KMS-11 (cell line): Measurements from ENCODE around the gene RPTOR.

ENCODE experiments used
- H2AFZ ChIP-seq: fragments of 200-600 bp; sonication (generic); 2 replicates; pipeline ENCODE4 v1.6.1; 2016; ENCODE audit warnings: antibody characterized with exemption, mixed run types, low read depth
- H3K27ac ChIP-seq: fragments of 200-600 bp; sonication (generic); 2 replicates; pipeline ENCODE4 v1.6.1; 2016; ENCODE audit warnings: mild to moderate bottlenecking, mixed run types
- H3K27me3 ChIP-seq: fragments of 200-600 bp; sonication (generic); 2 replicates; pipeline ENCODE4 v1.6.1; 2017; ENCODE audit warnings: mild to moderate bottlenecking, low read depth, mixed run types, moderate library complexity; ENCODE audit not compliant: insufficient read depth
- H3K36me3 ChIP-seq: fragments of 200-600 bp; sonication (generic); 2 replicates; pipeline ENCODE4 v1.6.1; 2017; ENCODE audit warnings: mild to moderate bottlenecking, mixed run types; ENCODE audit not compliant: insufficient read depth
- H3K4me1 ChIP-seq: fragments of 200-600 bp; sonication (generic); 2 replicates; pipeline ENCODE4 v1.6.1; 2016; ENCODE audit warnings: mild to moderate bottlenecking, low read depth, mixed run types; ENCODE audit not compliant: poor library complexity, severe bottlenecking
- H3K4me2 ChIP-seq: fragments of 200-600 bp; sonication (generic); 2 replicates; pipeline ENCODE4 v1.7.0; 2016; ENCODE audit warnings: mild to moderate bottlenecking, mixed run types
- H3K4me3 ChIP-seq: fragments of 200-600 bp; sonication (generic); IDR thresholded peaks from 2 replicates; pipeline ENCODE4 v1.6.1; 2017; ENCODE audit warnings: low read depth, low read length, mixed read lengths; ENCODE audit not compliant: insufficient read depth
- H3K79me2 ChIP-seq: fragments of 200-600 bp; sonication (generic); 2 replicates; pipeline ENCODE4 v1.6.1; 2016; ENCODE audit warnings: low read depth, mixed run types; ENCODE audit not compliant: insufficient read depth
- H3K9ac ChIP-seq: fragments of 200-600 bp; sonication (generic); 2 replicates; pipeline ENCODE4 v1.6.1; 2016; ENCODE audit warnings: mild to moderate bottlenecking, mixed run types
- H4K20me1 ChIP-seq: fragments of 200-600 bp; sonication (generic); 2 replicates; pipeline ENCODE4 v1.6.1; 2016; ENCODE audit warnings: mild to moderate bottlenecking, mixed run types; ENCODE audit not compliant: insufficient read depth
- CTCF ChIP-seq: fragments of 200-600 bp; sonication (generic); conservative IDR thresholded peaks from 2 replicates; pipeline ENCODE4 v1.6.1; 2017; ENCODE audit warnings: low read depth, mild to moderate bottlenecking, antibody characterized with exemption, low read length, moderate library complexity, mixed read lengths

The RPTOR gene

GRCh38 chr17:80655608-80656007 is 111.0 kb downstream of the RPTOR start:
- Histone ChIP-seq H3K4me1 (no peaks in the 10 kb centered on the region), H3K4me2 (no peak overlapping the region), H2AFZ (no peak overlapping the region), H4K20me1 (no peaks in the 10 kb centered on the region), H3K9ac (no peak overlapping the region), H3K27ac (no peak overlapping the region), H3K4me3 (no peak overlapping the region), H3K36me3 (no peaks in the 10 kb centered on the region), H3K79me2 (no peaks in the 10 kb centered on the region; the same call in 1 of the 2 replicates), H3K27me3 (no peaks in the 10 kb centered on the region)
- no peak for TF ChIP-seq CTCF

GRCh38 chr17:80656590-80656989 is 112.0 kb downstream of the RPTOR start:
- Histone ChIP-seq H3K4me1 (no peaks in the 10 kb centered on the region), H3K9ac (no peak overlapping the region), H3K4me2 (no peak overlapping the region), H3K36me3 (no peaks in the 10 kb centered on the region), H3K4me3 (no peak overlapping the region), H3K79me2 (no peaks in the 10 kb centered on the region), H2AFZ (no peak overlapping the region), H3K27ac (no peak overlapping the region), H3K27me3 (no peaks in the 10 kb centered on the region), H4K20me1 (no peaks in the 10 kb centered on the region)
- no peak for TF ChIP-seq CTCF

- Histone ChIP-seq H3K4me2 (no peak overlapping the region), H4K20me1 (no peaks in the 10 kb centered on the region), H3K4me1 (no peaks in the 10 kb centered on the region)
Measured at GRCh38 chr17:80657561-80657960, 112.9 kb downstream of the RPTOR start.

GRCh38 chr17:80658821-80659220 is 114.2 kb downstream of the RPTOR start:
- H3K27ac ChIP-seq = no peak overlapping the region
- H3K4me3 ChIP-seq = no peak overlapping the region
- no peaks in the 10 kb centered on the region for H3K79me2 ChIP-seq
- H4K20me1 ChIP-seq = no peaks in the 10 kb centered on the region
- no peaks in the 10 kb centered on the region for H3K4me1 ChIP-seq
- TF ChIP-seq CTCF = no peak
- no peak overlapping the region for H3K4me2 ChIP-seq
- H2AFZ ChIP-seq = no peak overlapping the region
- no peaks in the 10 kb centered on the region for H3K36me3 ChIP-seq
- no peak overlapping the region for H3K9ac ChIP-seq
- no peaks in the 10 kb centered on the region for H3K27me3 ChIP-seq

More at GRCh38 chr17:80657561-80657960, 112.9 kb downstream of the RPTOR start:
- Histone ChIP-seq H3K27ac (no peak overlapping the region), H3K4me3 (no peak overlapping the region), H3K79me2 (no peaks in the 10 kb centered on the region), H3K36me3 (no peaks in the 10 kb centered on the region), H3K27me3 (no peaks in the 10 kb centered on the region), H3K9ac (no peak overlapping the region), H2AFZ (no peak overlapping the region)
- TF ChIP-seq CTCF = no peak
